HTERT RPE-1 (cell line): ENCODE data around the gene FOXJ1.

Experiments used
- in situ Hi-C: fragments of 300-500 bp; cut with MboI; formaldehyde crosslinking; loops from 4 replicates; pipeline ENCODE4 v1.14.3; 2020; ENCODE audit warnings: low sequenced_read_pairs

FOXJ1 gene

DNA sequence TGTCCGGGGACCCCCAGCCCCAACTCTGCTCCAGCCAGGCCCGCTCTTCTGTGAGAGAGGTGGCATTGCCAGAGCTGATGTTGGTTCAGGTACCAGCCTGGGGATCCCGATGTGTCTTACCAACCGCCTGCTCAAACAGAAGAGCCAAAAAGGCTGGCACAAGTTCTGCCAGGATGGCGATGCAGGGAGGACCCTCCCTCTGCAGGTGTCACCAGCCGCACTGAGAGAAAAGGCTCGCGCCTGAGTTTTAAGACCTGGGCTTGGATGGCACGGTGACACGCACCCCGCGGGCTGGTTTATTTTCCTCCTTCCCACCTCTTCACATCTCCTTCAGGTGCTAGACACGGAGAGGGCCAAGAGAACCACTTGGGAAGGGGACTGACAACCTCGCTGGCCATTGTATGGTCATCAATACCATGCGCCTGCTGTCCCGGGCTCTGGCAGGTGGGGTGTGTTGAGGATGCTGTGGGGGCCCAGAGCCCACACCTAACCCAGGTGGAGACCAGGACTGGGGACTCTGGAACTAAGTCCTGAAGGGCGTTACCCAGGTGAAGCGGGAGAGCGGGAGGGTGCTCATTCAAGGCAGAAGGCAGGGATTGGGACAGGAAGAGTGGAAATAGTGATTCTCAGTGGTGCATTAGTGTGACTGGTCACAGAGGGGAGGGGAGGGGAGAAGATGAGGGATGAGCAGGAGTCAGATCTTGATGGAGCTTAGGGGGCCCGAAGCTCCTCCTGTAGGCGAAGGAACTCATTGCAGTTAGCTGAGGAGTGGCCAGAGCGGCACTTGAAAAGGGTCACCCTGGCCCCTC is 16.3 kb downstream of the FOXJ1 start:
- in situ Hi-C loops = no loop called here

DNA sequence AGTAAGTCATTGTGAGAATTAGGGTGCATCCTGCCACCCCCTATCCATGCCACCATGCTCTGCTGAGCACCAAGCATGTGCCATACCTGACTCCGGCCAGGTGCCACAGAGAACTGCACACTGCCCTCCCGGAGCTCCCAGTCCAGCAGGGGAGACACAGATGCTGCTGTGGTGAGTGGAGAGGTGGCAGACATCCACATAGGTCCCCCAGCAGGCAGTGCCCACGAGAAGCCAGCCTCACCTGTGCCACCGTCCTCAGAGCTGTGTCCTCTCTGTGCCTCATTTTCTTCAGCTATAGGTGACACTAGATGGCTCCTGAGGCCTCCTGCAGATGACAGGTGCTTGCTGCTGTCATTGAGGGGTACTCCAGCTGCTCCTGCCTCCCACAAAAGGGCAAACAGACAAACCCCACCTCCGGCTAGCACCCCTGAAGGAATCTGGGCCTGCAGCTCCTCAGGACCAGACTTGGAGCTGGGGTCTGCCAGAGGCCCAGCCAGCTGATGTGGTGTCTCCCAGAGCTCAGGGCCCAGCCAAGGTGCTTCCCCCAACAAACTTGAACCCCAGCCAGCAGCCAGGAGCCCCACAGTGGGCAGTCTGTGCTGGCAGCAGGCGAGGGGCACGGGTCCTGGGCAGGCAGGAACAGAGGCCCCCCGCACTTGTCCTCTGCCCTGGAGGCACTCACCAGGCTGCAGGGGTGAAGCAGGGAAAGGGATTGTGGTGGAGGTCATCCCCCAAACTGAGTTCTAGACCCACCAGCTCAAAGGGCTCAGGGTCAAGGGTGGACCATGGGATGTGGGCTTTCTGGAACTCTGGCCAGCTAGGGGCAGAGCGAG is 17.1 kb downstream of the FOXJ1 start:
- in situ Hi-C loops = no loop called here

DNA sequence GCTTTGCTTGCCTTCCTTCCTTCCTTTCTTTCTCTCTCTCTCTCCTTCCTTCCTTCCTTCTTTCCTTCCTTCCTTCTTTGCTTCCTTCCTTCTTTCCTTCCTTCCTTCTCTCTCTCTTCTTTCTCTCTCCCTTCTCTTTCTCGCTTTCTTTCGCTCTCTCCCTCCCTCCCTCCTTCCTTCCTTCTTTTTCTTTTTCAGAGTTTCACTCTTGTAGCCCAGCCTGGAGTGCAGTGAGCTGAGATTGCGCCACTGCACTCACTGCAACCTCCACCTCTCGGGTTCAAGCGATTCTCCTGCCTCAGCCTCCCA is 17.9 kb downstream of the FOXJ1 start:
- in situ Hi-C loops = no loop called here

DNA sequence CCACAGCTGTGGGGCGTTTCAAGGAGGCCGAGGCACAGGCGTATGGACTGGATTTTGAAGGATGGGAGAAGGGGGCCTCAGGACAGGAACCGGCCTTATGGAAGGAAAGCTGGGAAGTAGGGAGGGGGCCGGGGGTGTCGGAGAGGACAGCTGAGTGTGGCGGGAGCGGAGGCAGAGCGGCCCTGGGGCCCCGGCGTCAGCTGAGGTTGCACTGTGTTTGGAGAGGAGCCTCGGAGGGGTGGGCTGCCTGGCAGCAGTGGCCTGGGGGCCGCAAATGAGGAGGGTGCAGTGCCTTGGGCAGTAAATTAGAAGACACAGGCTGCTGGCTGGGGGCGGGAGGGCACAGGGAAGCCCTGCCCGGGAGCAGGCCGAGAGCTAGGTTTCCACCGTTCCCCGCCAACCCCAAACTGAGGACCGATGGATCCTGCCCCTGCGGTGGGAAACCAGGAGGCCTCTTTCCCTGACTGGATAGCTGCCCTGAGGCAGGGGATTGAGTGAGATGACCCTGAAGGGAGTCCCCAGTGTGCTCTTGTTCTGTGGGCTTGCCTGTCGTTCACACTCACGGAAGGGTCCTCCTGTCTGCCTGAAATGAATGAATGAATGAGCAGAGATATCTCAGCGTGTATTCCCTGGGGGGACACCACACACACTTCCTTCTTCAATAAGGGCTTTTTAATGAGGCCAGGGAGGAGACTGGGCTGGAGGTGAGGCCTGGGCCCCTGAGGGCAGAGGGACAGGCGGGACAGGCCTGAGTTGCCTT is 18.4 kb downstream of the FOXJ1 start:
- in situ Hi-C loops = no loop called here

DNA sequence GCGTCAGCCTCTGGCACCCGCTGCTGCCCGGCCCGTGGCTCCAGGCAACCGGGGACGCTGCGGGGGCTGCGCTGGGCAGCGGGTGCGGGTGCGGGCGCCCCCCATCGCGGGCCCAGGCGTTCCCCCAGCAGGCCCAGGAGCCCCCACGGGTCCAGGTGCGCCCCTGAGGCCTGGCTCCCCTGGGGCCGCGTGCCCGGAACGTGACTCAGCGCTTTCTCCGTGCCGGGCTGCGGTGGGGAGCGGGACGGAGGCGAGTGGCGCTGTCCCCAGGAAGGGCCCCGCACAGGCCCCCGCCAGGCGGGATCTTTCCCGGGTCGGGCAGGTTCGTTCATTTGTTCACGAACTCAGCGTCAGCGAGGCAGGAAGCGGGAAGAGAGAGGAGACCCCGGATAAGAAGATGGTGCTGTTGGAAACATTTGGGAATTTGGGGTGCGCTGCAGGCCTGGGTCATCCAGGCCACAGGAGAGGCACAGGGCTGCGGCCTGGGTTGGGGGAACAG is 19.1 kb downstream of the FOXJ1 start:
- in situ Hi-C loops = no loop called here

DNA sequence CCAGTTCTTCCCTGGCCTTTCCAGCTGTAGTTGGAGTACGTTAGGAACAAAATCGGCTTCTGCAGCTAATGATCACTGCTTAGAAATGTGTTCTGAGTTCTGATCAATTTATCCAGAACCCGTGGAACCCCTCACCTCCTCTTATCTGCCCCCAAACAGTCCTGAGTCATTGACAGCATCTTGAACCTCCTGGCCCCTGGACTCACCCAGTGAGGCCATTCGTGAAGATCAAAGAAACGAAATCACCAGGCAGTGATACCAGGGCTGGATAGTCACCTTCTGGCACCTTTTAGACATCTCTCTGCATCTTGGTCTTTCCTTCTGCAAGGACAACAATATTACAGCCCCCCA is 20.4 kb downstream of the FOXJ1 start:
- in situ Hi-C loops = no loop called here

DNA sequence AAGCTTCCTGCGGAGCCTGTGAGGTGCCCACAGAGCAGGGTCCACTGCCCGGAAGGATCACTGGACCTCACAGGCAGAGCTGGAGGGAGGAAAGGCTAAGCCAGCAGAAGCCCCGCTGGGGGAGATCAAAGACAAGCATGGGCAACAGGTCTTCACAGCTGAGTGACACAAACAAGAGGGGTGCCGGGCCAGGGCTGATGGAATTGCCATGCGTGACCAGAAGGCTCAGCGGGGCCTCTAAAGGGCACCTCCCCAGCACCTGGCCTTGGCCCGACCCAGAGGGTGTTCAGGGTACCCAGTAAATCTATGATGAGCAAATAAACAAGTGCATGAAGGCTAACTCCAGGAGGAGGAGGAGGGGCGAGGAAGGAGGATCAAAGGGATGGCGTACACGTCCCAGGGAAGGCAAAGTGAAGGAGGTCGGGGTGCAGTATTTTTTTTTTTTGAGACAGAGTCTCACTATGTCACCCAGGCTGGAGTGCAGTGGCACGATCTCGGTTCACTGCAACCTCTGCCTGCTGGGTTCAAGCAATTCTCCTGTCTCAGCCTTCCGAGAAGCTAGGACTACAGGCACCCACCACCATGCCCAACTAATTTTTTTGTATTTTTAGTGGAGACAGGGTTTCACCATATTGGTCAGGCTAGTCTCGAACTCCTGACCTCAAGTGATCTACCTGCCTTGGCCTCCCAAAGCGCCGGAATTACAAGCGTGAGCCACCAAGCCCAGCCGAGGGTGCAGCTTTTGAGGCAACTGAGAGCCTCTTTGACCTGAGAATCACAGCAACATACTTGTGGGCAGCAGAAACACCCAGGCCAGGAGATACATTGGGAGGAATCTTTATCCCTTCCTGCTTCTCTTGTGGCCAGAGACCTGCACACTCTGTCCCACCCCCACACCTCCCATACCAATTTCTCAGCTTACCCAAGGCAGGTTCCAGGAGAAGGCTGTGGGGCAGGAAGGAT is 21.4 kb downstream of the FOXJ1 start:
- in situ Hi-C loops = no loop called here

DNA sequence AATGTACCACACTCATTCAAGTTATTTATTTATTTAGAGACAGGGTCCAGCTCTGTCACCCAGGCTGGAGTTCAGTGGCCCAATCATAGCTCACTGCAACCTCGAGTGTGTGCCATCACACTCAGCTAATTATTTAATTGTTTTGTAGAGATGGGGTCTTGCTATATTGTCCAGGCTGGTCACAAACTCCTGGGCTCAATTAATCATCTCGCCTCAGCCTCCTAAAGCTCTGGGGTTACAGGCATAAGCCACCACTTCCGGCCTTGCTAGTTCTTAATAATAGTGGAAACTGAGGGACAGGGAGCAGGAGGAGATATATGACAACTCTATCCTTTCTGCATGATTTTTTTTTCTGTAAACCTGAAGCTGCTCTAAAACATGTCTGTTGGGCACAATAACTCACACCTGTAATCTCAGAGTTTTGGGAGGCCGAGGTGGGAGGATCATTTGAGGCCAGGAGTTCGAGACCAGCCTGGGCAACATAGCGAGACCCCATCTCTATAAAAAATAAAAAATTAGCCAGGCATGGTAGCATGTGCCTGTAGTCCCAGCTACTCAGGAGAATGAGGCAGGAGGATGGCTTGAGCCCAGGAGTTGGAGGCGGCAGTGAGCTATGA is 25.8 kb downstream of the FOXJ1 start:
- in situ Hi-C loops = no loop called here

DNA sequence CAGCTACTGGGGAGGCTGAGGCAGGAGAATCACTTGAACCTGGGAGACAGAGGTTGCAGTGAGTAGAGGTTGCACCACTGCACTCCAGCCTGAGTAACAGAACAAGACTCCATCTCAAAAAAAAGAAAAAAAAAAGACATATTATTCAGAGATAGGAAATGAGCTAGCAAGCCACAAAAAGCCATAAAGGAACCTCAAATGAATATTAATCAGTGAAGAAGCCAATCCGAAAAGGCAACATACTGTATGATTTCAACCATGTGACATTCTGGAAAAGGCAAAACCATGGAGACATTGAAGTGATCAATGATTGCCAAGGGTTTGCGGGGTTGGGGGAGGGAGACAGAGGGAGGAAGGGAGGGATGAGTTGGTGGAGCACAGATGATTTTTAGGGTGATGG is 29.1 kb downstream of the FOXJ1 start:
- in situ Hi-C loops = no loop called here

DNA sequence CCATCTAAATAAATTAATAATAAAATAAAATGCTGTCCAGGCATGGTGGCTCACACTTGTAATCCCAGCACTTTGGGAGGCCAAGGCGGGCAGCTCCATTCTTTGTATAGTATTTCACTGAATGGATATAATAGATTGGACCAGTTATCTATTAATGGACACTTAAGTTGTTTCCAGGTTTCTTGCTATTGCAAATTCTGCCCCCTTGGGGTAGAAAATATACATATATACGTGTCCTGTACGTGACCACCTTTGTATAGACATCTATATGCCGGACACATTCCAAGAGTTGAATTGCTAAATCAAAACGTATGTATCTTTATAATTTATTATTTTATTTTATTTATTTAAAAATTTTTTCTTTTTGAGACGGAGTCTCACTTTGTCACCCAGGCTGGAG is 33.5 kb downstream of the FOXJ1 start:
- in situ Hi-C loops = no loop called here

DNA sequence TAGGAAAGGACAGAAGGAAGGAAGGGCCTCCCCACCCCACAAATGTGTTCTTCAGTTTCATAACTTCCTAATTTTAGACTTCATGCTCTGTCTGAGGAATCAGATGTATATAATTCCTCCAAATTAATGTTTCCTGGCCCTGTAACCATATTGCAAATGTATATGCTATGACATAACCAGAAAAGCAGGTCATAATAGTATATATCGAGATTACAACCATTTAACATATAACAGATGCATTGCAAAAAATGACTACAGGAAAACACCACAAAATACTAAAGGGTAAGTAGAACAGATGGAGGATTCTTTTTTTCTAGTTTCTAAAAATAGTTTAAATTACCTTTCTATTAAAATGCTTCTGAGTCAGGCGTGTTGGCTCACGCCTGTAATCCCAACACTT is 34.3 kb downstream of the FOXJ1 start:
- in situ Hi-C loops = no loop called here

DNA sequence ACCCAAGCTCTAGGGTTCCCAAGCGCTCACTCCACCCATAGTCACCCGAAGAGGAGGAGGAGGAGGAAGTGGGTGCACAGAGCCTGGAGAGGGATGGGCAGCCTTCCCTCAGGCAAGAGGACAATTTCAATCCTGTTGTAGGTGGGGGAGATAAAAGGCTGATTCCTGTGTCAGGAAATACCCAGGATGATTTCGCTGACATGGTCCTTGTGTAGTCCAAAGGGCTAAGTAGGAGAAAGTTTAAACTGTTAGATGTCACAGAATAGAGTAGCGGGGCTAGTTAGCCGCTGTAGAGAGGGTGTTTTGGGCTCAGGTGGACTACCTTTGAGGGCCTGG is 36.2 kb downstream of the FOXJ1 start:
- in situ Hi-C loops = no loop called here

DNA sequence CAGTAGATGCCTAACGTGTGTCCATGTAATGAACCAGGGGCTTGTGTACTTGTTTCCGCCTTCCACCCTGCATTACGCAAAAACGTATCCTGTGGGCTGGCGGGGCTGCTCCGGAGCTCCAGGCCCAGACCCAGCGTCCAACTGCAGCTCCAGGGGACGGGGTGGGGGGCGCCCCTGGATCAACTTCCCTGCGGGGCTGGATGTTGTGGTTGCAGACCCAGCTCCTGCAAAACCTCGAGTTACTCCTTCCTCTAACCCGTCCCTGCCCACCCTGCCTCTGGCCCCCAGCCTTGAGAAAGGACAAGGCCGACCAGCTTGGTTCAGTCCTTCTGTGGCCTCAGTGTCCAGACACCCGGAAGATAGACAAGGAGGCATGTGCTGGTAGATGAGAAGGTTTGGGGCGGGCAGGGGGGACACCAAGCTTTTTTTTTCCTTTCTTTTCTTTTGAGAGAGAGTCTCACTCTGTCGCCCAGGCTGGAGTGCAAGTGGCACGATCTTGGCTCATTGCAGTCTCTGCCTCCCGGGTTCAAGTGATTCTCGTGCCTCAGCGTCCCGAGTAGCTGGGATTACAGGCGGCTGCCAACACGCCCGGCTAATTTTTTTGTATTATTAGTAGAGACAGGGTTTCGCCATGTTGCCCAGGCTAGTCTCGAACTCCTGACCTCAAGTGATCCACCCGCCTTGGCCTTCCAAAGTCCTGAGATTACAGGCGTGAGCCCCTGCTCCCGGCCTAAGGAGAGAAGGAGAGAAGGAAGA is 36.7 kb downstream of the FOXJ1 start:
- in situ Hi-C loops = no loop called here

DNA sequence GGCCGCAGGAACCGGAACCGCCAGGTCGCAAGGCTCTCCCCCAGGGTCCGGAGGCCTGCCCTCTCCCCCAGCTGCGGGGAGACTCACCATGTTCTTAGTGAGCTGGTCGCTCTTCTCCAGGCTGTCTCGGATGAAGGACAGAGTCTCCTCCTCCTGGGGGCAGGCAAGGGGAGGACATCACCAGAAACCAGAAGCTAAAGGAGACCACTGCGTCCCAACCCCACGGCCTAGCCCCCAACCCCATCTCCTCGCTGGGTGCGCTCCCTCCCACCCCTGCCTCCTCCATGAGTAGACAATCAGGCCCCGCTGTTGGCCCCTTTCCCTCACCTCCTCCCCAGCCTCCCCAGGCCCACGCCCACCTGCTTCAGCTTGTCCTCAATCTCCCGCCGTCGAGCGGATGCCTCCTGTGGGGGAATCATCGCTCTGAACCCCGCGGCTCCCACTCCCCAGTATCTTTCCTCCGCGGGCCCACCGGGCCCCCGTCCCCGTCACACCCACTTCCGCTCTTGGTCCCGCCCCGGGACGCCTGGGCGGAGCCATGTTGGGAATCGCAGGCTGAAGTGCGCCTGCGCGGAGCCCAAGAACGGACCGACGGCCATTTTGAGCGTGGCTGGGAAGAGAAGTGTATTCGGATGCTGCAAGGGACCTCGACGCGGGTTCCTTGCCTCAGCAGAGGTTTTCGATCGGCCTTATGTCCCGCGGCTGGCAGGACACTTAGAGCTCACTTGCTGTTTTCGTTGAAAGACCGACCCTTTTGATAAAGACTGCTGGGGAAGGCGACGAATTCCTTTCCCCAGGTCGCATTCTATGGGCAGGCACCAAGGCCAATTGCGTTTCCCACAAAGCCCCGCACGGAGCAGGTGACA is 37.5 kb downstream of the FOXJ1 start, which contains the start of gene EXOC7:
TSS of gene EXOC7 (minus strand) at position 514 of the 866 bp plus-strand sequence. CDS start at position 419, 95 bp downstream.
- in situ Hi-C loops = no loop called here

DNA sequence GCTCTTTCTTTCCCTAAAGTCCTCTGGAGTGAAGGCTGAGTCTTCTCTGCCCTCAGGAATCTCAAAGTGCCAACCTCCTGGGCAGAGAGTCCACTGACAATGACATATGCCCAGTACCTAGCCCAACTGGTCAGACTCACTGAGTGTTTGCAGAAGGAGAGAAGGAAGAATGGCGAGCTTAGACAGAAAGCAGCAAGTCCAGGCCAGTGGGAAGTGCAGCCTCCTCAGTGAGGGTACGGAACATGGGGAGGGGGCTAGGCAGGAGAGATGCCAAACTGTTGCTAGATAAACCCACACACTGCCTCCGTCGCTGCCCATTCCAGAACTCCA is 38.1 kb downstream of the FOXJ1 start:
- in situ Hi-C loops = no loop called here

DNA sequence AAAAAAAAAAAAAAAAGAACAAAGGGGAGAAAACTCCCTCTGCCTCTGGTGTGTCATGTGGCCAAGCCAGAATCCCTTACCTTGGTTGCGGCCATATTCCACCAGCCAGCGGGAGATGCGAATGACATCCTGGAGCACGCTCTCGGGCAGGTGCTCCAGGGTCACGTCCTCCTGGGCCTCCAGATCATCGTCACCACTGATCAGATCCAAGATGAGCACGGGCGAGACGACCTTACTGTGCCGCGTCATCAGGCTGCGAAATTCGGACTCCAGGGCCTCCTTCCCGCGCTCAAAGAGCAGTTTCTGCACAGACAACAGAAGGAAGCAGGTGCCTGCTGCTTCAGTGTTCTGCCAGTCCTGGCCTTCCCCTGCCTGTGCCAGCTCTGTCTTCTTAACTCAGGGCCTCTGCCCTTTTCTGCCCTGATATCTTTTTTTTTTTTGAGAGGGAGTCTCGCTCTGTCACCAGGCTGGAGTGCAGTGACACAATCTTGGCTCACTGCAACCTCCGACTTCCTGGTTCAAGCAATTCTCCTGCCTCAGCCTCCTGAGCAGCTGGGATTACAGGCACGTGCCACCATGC is 43.2 kb downstream of the FOXJ1 start:
- in situ Hi-C loops = no loop called here

DNA sequence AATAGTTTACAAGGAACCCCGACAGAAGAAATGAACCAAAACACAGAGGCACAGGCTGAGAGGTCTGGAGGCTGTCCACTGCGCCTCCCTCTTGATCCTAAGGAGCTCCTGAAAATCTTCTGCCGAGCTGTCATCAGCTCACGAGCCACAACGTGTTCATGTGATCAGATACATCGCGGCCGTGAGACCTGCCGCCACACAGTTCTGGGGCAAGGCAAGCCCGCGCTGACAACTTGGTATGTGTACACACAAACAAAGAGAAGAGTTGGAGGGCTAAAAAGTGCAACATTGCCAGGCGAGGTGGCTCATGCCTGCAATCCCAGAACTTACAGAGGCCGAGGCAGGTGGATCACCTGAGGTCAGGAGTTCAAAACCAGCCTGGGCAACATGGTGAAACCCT is 45.1 kb downstream of the FOXJ1 start:
- in situ Hi-C loops = no loop called here

DNA sequence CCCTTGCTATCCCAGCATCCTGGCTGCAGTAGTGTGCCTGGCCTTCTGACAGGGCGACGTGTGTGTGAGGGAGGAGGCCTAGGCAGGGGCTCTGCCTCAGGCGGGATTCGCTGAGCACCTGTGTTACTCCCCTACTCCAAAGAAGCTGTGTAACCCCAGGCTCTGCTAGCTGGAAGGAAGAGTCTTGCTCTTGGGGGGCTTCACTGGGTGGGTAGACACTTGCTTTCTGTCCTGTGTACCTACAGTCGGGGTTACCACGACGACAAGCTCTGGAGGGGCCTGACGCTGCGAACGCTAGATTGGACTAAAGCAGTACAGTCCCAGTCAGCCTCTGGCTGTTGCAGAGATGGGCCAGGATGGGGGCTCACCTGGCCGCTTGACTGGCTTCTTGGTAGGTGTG is 47.0 kb downstream of the FOXJ1 start:
- in situ Hi-C loops = no loop called here
